SKM-1 (cell line): ENCODE data around the gene TBC1D10A.
"Not testable (repeated sequence)": the region's sequence is repeated elsewhere in the genome, so short reads cannot be mapped to it uniquely, and the experiment has no call there.

Experiments
- DNase-seq: peaks from one replicate; lab custom pipeline; 2025; ENCODE audit not compliant: unreplicated experiment; lab: John Stamatoyannopoulos, UW

Gene TBC1D10A

GRCh38 chr22:30347255-30347892, 20.6 kb upstream of the TBC1D10A start:
- no peak for DNase-seq

GRCh38 chr22:30344447-30345200, 17.9 kb upstream of the TBC1D10A start:
- DNase-seq, result no peak

- no peak for DNase-seq
Observed at GRCh38 chr22:30340911-30341685, 14.4 kb upstream of the TBC1D10A start.

- DNase-seq, result no peak
Observed at GRCh38 chr22:30338802-30339201, 12.1 kb upstream of the TBC1D10A start.

- DNase-seq, result not testable (repeated sequence)
Observed at GRCh38 chr22:30338341-30338740, 11.6 kb upstream of the TBC1D10A start.

GRCh38 chr22:30337461-30337778, 10.7 kb upstream of the TBC1D10A start:
- no peak for DNase-seq

- DNase-seq, result no peak
Observed at GRCh38 chr22:30336752-30337460, 10.2 kb upstream of the TBC1D10A start.

- DNase-seq, result no peak
Observed at GRCh38 chr22:30335236-30335635, 8.5 kb upstream of the TBC1D10A start.

- no peak for DNase-seq
Observed at GRCh38 chr22:30334646-30335045, 7.9 kb upstream of the TBC1D10A start.

GRCh38 chr22:30333707-30334087, 7.0 kb upstream of the TBC1D10A start:
- DNase-seq, result no peak

GRCh38 chr22:30332994-30333706, 6.4 kb upstream of the TBC1D10A start:
- DNase-seq, result no peak

GRCh38 chr22:30332551-30332950, 5.8 kb upstream of the TBC1D10A start:
- DNase-seq, result no peak

- DNase-seq, result no peak
Observed at GRCh38 chr22:30328466-30329049, 1.8 kb upstream of the TBC1D10A start.

- DNase-seq, result no peak
Observed at GRCh38 chr22:30327864-30328345, 1.2 kb upstream of the TBC1D10A start.

- no peak for DNase-seq
Observed at GRCh38 chr22:30326255-30326705, 461 bp downstream of the TBC1D10A start.

- no peak for DNase-seq
Observed at GRCh38 chr22:30325724-30326254, 952 bp downstream of the TBC1D10A start.

GRCh38 chr22:30325065-30325720, 1.5 kb downstream of the TBC1D10A start:
- no peak for DNase-seq

GRCh38 chr22:30324014-30324730, 2.6 kb downstream of the TBC1D10A start:
- DNase-seq, result no peak

- no peak for DNase-seq
Observed at GRCh38 chr22:30323246-30323645, 3.5 kb downstream of the TBC1D10A start.
